OCI-LY3 (cell line): Measurements from ENCODE around the gene RHBG.

Experiments used
- H2AFZ ChIP-seq: fragments of 200-600, 300-600 bp; shearing (Covaris generic); 2 replicates; pipeline ENCODE4 v1.6.0; 2014; ENCODE audit warnings: antibody characterized with exemption, low read depth, low read length
- H3K27ac ChIP-seq: fragments of 200-600, 300-600 bp; sonication (generic); 2 replicates; pipeline ENCODE4 v1.5.1; 2014; ENCODE audit warnings: mild to moderate bottlenecking, low read length, moderate library complexity, mixed read lengths
- H3K27me3 ChIP-seq: fragments of 200-600, 300-600 bp; sonication (generic); 2 replicates; pipeline ENCODE4 v1.6.1; 2014; ENCODE audit warnings: low read depth, low read length, mixed read lengths
- H3K36me3 ChIP-seq: fragments of 200-600, 300-600 bp; sonication (generic); replicated peaks from 2 replicates; pipeline ENCODE3; 2014; ENCODE audit warnings: low read depth, low read length, mixed read lengths
- H3K4me1 ChIP-seq: fragments of 300-600, 200-600 bp; sonication (generic); 2 replicates; pipeline ENCODE4 v1.6.1; 2014; ENCODE audit warnings: low read length, mixed read lengths
- H3K4me2 ChIP-seq: fragments of 200-600, 300-600 bp; sonication (generic); 2 replicates; pipeline ENCODE4 v1.6.1; 2014; ENCODE audit warnings: low read length, mixed read lengths
- H3K4me3 ChIP-seq: fragments of 300-600, 200-600 bp; sonication (generic); 2 replicates; pipeline ENCODE4 v1.5.1; 2014; ENCODE audit warnings: antibody characterized with exemption, mild to moderate bottlenecking, low read length, moderate library complexity
- H3K79me2 ChIP-seq: fragments of 300-600, 200-600 bp; shearing (Covaris generic); 2 replicates; pipeline ENCODE4 v1.6.1; 2014; ENCODE audit warnings: mild to moderate bottlenecking, low read length, mixed read lengths
- H3K9ac ChIP-seq: fragments of 300-600, 200-600 bp; shearing (Covaris generic); 2 replicates; pipeline ENCODE4 v1.6.0; 2014; ENCODE audit warnings: mild to moderate bottlenecking, low read length, moderate library complexity
- H3K9me3 ChIP-seq: fragments of 200-600, 300-600 bp; shearing (Covaris generic); 2 replicates; pipeline ENCODE4 v1.6.1; 2014; ENCODE audit warnings: low read length, mixed read lengths; ENCODE audit not compliant: insufficient read depth
- H4K20me1 ChIP-seq: fragments of 200-600, 300-600 bp; sonication (generic); 2 replicates; pipeline ENCODE4 v1.6.1; 2016; ENCODE audit warnings: low read length, mixed read lengths; ENCODE audit not compliant: insufficient read depth
- EZH2phosphoT487 ChIP-seq: fragments of 200-600 bp; shearing (Covaris generic); IDR thresholded peaks from 2 replicates; pipeline ENCODE4 v1.6.1; 2018; ENCODE audit warnings: antibody characterized with exemption, mixed run types, low read depth
- TF ChIP-seq, protein P1 (sequence below): fragments of 200-600, 300-600 bp; sonication (generic); IDR thresholded peaks from 2 replicates; pipeline ENCODE4 v1.5.1; 2014; ENCODE audit warnings: antibody characterized with exemption, low read length, low read depth

Gene RHBG

DNA sequence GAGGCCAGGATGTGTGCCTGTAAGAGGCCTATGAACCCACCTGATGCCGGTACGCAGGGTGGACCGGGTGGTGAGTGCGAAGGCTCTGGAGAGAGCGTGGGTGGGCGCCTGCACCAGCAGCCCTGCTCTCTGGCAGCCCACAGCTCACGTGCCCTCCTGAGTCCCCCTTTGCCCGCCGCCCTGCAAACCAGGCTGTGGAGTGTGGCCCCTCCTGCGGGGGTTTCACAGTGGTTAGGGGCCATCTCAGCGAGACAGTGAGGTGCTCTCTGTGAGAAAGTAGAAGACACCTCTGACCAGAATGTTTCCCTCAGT lies 22.3 kb downstream of the RHBG start:
- Histone ChIP-seq H3K4me3 (no peak overlapping the region), H2AFZ (no peak overlapping the region), H3K9ac (no peak overlapping the region), H4K20me1 (no peaks in the 10 kb centered on the region), H3K4me2 (no peak overlapping the region), H3K27ac (no peak overlapping the region), H3K36me3 (no peaks in the 10 kb centered on the region), H3K9me3 (no peaks in the 10 kb centered on the region), H3K4me1 (peaks cover 10% of the 10 kb centered on the region), H3K79me2 (no peaks in the 10 kb centered on the region), H3K27me3 (no peaks in the 10 kb centered on the region)
- TF ChIP-seq, protein P1, sequence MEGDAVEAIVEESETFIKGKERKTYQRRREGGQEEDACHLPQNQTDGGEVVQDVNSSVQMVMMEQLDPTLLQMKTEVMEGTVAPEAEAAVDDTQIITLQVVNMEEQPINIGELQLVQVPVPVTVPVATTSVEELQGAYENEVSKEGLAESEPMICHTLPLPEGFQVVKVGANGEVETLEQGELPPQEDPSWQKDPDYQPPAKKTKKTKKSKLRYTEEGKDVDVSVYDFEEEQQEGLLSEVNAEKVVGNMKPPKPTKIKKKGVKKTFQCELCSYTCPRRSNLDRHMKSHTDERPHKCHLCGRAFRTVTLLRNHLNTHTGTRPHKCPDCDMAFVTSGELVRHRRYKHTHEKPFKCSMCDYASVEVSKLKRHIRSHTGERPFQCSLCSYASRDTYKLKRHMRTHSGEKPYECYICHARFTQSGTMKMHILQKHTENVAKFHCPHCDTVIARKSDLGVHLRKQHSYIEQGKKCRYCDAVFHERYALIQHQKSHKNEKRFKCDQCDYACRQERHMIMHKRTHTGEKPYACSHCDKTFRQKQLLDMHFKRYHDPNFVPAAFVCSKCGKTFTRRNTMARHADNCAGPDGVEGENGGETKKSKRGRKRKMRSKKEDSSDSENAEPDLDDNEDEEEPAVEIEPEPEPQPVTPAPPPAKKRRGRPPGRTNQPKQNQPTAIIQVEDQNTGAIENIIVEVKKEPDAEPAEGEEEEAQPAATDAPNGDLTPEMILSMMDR = no peak
- no peak for TF ChIP-seq EZH2phosphoT487

GRCh38 chr1:156391701-156392100 lies 22.7 kb downstream of the RHBG start:
- Histone ChIP-seq H2AFZ (no peak overlapping the region), H3K27ac (no peak overlapping the region), H3K9ac (no peak overlapping the region), H3K4me3 (no peak overlapping the region), H3K4me2 (no peak overlapping the region), H3K27me3 (no peaks in the 10 kb centered on the region), H4K20me1 (no peaks in the 10 kb centered on the region), H3K36me3 (no peaks in the 10 kb centered on the region), H3K4me1 (peaks cover 10% of the 10 kb centered on the region), H3K79me2 (no peaks in the 10 kb centered on the region), H3K9me3 (no peaks in the 10 kb centered on the region)
- TF ChIP-seq, protein P1 = no peak
- no peak for TF ChIP-seq EZH2phosphoT487

DNA sequence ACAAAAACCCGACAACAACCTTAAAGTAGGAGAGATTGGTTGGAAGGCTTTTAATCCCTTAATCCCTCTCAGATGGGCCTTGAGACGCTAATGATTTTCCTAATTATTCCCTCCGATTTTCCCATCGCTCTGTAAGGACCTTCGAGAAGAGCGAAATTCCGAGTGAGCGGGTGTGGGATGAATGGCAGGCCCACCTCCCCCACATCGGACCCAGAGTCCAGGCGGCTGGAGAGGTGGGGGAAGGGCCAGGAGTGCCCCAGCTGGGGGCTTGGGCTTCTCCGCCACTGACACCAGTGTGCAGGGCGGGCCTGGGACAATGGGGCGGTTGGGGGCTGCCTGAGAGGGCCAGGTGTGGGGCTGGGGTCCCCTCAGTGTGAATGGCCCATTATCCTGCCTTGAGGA lies 23.4 kb downstream of the RHBG start:
- peaks cover 10% of the 10 kb centered on the region for H3K4me1 ChIP-seq
- H3K27me3 ChIP-seq = no peaks in the 10 kb centered on the region
- no peaks in the 10 kb centered on the region for H3K9me3 ChIP-seq
- H4K20me1 ChIP-seq = no peaks in the 10 kb centered on the region
- H3K9ac ChIP-seq = no peak overlapping the region
- H3K79me2 ChIP-seq = no peaks in the 10 kb centered on the region
- no peak overlapping the region for H2AFZ ChIP-seq
- H3K27ac ChIP-seq = no peak overlapping the region
- H3K36me3 ChIP-seq = no peaks in the 10 kb centered on the region
- no peak overlapping the region for H3K4me3 ChIP-seq
- H3K4me2 ChIP-seq = no peak overlapping the region
- no peak for TF ChIP-seq EZH2phosphoT487
- TF ChIP-seq, protein P1 = no peak

- Histone ChIP-seq H2AFZ (no peak overlapping the region), H3K79me2 (no peaks in the 10 kb centered on the region), H3K27me3 (no peaks in the 10 kb centered on the region), H3K36me3 (no peaks in the 10 kb centered on the region), H3K4me3 (no peak overlapping the region), H3K9ac (no peak overlapping the region), H3K9me3 (no peaks in the 10 kb centered on the region), H3K4me2 (no peak overlapping the region), H3K4me1 (peaks cover 12% of the 10 kb centered on the region), H3K27ac (no peak overlapping the region), H4K20me1 (no peaks in the 10 kb centered on the region)
- no peak for TF ChIP-seq EZH2phosphoT487
- TF ChIP-seq, protein P1 = no peak
Measured at GRCh38 chr1:156393095-156393494, 24.1 kb downstream of the RHBG start.
